HG03045 (cell line): ENCODE results near the gene ST6GALNAC5.
A peak's percentile ranks its signal among the peaks of the same experiment; 100 is the strongest.
"Not testable (repeated sequence)": the region's sequence is repeated elsewhere in the genome, so short reads cannot be mapped to it uniquely, and the experiment has no call there.

Experiments used
- ATAC-seq: cut with Tn5 transposase; IDR thresholded peaks from one replicate; pipeline ENCODE4 v1.9.1; 2021; ENCODE audit warnings: mild to moderate bottlenecking, moderate library complexity; ENCODE audit not compliant: unreplicated experiment

ST6GALNAC5 gene

DNA sequence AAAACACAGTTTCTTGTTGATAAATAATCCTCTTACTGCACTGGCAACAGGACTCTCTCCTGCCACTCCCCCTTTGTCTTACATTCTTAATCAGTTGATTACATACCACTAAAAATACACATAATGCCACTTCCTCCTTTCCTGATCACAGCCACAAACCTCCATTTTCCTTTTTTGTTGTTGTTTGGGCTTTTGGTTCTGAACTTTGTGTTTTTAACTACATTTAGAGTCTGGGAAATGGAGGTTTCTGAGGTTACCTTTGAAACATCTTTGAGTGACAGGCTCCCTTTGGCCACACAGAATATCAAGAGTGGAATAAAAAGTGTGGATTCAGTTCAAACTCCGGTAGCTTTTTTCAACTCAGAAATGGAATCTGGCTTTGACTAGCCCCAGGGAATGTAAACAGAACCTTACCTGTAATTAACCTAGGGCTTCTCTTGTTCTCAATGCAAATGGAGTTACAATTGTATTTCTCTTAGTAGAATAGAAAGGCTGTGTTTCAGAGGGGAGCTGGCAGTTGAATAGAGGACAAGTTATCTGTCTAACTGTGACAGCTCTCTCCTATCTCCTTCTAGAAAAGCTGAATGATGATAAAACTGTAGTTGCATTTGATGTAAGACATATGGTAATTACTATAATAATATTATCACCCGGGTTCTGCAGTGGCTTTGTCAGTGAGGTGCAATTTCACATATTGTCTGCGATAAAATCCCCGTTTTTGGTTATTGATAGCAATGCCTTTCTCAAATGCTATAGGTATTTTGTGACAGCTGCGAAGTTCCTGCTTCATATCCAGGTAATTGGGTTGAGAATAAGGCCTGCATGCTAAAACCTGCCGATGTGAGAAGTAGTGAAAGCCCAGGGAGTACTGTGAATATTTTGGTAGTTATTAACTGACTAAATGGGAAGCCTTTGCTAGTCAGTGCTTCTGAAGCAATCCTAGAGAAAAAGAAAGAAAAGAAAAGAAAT, 66.9 kb downstream of the ST6GALNAC5 start:
- ATAC-seq, result no peak

DNA sequence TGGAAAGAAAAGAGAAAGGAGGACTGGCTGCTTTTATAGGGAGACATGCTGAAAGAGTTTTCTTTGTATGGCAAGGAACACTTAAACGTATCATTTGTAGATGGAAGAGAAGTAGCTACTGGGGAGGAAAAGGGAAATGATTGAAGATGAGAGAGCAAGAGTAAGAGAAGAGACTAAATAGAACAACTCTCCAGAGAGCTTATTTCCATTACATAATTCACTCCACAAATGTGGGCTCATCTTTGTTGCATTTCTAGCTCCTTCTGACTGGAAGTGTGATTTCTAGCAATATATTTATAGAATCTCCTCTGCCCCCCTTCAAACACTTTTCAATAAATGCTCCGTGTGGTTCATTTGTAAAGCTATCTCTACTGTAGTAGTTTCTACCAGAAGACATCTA, 71.0 kb downstream of the ST6GALNAC5 start:
- no peak for ATAC-seq

DNA sequence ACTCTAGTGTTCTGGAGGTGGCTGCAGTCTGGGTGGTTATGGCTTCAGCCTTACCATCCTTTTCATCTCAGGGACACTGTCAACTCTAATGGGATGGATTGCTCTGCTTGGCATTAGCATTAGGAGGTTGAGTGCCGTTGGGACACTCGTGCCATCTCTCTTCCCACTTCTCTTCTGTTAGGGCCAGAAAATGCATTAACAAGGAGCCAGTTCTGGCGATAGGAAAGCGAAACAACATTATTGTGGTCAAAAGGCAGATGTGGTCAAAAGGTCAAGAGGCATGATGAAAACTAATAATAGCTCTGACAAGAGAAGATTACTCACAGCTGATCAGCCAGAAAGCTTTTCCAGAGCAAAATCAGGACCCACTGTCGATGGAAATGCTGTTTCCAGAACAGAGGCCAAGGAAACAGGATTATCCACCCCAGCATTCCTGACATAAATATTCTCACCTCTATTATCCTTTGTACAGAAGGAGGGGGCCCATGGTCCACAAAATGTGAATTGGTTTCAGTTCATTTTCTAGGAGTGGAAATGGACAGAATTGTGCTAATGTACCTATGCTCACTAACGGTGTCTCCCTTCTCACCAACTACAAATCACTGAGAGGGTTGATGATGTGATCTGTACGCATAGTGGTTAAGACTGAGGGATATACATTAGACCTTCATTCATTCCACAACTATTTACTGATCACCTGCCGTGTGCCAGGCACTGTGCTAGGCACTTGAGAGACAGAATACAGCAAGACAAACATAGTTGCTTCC, 72.0 kb downstream of the ST6GALNAC5 start:
- ATAC-seq, result peak; percentile 55

DNA sequence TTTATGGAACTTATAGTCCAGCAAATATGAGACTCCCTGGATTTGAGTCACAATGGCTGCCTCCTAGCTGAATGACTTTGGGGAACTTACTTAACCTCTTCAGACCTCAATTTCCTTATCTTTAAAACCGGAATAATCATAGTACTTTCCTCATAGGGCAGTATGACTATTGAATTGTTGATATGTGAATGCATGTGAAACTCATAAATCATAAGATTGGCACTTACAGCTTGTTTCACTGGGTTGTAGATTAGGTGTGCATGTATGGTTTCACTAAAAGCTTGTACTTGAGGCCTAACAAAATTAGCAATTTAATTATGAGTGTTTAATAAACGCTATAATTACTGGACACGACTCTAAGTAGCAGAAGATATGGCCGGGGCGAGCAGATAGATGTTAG, 72.5 kb downstream of the ST6GALNAC5 start:
- peak; percentile 9 for ATAC-seq

DNA sequence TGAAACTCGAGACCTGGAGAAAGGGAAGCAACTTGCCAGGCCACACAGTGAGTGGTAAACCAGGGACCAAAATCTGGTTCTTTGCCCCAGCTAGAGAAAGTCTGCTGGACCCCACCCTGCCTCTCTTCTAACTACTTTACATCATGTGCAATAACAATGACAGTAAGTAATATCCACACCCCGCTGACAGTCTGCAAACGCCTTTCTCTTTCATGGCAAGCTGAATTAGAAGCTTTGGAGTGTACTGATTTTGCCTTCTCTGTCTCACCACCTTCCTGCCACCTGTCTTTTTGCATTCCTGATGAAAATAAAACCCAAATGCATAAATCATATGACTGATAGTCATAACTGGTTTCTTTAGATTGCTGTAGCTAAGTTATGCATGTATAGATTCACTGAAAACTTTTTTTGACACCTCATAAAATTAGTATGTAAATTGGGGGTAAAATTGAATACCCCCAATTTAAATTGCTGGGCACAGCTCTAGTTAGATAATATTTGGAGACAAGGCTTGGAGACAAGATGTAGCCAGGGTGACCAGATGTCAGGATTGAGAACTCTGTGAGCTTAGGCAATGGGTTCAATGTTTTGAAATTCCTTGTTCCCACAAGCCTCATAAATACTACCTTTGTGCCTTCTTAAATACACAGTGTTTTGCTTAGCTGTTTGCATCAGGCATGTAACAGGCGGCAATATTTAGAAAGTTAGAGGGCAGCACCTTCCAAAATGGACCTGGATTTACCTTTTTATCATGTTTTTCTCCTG, 73.5 kb downstream of the ST6GALNAC5 start:
- ATAC-seq, result no peak

DNA sequence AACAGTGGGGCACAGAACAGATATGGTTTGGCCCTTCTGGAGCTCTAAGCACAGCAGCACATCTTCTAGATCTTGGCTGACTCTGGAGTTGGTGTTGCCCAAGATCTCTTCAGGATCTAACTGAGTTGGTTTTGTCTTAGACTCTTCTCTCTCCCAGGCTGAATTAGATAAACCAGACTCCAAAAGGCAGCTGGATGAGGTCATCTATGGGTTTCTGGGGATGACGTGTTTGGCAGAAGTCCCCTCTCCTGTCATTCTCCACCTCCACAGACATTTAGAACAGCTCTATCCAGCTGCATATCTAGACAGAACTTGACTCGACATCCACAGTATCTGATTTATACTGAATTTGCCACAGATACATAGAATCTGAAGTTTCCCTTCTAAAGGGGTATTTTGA, 75.3 kb downstream of the ST6GALNAC5 start:
- ATAC-seq, result no peak

DNA sequence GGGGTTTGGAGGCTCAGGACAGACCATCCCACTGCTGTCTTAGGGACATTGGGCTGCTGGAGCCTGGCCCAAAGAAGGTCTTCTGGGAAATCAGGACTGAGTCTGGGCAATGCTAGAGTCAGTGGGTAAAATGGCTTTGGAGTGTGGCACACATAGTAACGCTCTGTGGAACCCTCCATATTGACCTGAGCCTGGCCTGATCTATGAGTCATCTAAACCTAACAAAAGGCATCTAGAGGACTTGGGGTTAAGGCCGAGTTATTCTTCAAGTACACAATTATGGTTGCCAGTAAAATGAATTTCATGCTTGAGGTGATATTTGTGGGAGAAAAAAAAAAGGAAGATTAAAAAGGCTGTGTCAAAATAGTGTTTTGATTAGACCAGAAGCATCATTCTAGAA, 77.7 kb downstream of the ST6GALNAC5 start:
- ATAC-seq, result no peak

DNA sequence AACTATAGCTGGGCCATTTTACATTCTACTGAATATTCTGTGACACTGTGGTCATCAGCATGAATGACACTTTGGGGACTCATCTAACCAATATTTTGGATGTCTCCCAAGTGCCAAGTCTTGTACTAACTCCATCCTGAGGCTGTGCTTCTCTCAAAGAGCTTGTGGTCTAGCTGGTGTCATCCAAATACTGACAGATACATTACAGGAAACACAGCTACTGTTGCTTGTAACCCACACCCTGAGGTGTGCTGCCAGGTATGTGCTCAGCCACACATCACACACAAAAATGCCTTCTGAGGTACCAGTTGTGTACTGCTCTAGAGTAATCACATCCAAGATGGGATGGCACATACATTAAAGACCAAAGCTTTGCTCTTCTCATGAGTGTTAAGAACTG, 81.6 kb downstream of the ST6GALNAC5 start:
- ATAC-seq, result no peak

DNA sequence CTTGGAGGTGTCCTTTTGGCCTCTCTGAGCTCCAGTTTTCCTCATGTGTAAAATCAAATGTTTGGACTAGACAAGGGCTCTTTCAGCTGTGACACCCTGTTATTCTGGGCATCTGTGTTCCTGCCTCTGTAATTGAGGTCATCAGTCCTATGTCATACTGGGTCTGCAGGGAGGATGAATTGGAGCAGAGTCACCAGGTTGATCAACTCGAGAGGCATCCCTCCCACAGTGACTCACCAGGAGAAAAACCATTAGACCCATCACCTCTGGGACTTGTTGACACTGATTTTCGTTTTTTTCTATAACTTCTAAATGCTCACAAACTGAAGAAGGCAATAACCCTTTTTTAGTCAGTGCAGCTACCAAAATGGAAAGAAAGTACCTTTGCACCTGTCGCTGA, 82.2 kb downstream of the ST6GALNAC5 start:
- ATAC-seq, result no peak

DNA sequence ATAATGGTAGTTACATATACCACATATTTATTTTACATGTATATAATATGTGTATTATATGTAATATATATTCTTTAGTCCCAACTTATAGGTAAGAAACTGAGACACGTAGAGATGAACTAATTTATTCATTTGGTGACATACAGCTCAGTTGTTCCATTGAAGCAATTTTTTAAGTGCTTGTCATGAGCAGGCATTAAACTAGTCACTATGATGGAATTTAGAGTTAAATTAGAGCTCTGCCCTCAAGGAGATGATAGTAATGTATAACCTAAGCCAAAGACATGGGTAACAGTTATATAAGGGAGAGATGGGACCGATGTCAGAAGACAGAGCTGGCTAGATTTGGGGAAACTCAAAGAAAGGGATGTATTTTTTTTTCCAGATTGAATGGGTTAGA, 83.0 kb downstream of the ST6GALNAC5 start:
- no peak for ATAC-seq

DNA sequence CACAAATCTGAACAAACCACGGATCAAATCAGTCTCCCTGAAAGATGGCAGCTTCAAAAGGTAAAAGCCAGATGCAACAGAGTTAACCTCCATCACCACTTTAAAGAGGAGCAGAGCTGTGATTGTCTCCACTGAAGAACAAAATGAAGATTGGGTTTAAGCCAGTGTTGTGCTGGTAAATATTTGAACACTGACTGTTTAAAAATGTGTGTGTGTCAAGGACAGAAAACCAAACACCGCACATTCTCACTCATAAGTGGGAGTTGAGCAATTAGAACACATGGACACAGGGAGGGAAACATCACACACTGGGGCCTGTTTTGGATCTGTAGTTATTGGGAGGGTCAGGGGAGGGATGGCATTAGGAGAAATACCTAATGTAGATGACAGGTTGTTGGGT, 83.9 kb downstream of the ST6GALNAC5 start:
- no peak for ATAC-seq

DNA sequence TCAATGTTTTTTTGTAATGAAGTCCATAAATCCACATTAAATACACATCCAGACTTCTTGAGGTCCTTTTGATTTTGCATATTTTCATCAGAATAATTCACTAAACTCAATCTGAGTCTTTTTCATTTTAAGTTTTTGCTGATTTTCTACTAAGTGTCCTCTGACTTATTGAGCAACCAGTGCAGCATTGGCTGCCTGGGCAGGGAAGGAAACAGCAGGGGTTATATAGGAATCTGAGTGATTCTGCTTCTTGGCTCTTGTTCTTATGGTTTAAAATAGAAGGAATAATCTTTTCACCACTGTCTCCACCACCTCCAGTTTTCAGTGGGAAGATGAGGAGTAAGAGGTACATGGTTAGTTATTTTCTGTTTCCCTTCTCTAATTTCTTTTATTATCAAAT, 88.4 kb downstream of the ST6GALNAC5 start:
- no peak for ATAC-seq

DNA sequence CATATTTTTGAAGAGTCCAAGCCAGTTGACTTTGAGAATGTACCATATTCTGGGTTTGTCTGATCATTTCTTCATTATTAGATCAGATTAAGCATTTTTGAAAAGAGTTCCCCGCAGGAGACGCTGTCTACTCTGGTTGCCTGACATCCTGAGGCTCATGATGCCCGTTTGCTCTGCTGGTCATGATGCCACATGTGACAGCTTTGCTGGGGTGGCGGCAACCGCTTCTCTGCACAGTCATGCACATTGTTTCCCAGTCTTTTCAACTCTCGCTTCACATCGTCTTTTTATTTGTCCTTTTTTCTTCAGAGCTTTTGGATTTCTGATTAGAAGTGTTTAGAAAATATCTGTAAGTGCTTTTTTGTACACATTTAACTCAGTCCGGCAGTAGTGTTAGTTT, 90.7 kb downstream of the ST6GALNAC5 start:
- no peak for ATAC-seq

DNA sequence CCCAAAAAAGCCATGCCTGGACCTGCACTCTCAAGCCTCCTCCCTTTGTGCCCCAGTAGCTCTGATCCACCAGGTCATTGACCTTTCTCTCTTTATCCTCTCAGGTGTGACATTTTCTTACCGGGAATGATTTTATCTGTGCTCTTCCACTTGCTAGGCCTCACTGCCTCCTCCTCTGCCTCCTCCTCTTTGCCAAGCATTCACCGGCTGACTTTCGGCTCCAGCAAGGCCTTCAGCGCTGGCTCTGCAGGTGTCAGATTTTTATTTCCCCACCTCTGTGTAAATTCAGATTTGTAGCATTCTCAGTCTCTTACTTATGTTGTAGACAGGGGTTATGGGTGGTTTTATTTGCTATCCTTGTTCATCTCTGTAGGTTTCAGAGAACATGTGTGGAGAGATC, 91.5 kb downstream of the ST6GALNAC5 start:
- no peak for ATAC-seq

DNA sequence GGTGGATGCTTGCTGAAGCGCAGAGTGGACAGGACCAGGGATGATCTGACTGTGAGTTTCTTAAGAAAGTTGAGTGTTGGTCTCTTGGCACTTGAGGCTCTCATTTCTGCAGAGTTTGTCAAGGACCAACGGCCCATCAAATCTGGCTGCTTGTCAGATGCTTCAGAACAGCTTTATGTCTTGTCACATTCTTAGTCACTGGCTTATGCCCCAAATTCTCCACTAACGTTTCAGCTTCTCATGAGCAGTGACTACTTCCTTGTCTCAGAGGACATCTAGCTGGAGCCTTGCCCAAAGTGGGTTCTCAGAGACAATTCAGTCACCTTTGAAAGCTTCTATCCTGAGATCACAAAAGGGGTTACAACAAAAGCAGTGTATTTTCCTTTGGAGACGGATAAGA, 92.3 kb downstream of the ST6GALNAC5 start:
- no peak for ATAC-seq

DNA sequence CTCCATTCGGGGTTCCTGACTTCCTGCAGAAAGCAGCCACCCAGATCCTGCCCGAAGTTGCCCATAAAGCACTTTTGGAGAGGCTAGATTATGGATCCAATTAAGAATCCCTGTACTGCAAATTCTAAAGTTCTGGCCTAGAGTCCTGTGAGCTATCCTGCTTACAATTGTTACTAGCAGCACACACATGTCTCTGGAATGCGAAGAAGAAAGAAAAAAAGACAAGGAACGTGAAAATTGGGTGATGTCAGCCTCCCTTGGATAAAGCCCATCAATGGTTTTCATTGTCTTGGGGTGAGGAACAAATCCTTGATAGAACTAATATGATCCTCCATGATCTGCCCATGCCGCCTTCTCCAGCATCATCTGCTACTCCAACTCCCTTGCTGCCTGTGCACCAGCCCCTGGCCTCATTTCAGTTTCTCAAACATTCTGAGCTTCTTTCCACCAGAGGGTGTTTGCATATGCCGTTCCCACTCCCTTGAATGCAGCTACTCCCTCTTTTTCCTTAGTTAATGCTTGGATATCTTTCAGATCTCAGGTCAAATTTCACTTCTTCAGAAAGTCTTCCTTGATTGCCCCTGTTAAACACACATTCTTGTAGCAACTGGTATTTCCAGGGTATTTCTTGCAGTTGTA, 94.0 kb downstream of the ST6GALNAC5 start:
- ATAC-seq, result no peak

DNA sequence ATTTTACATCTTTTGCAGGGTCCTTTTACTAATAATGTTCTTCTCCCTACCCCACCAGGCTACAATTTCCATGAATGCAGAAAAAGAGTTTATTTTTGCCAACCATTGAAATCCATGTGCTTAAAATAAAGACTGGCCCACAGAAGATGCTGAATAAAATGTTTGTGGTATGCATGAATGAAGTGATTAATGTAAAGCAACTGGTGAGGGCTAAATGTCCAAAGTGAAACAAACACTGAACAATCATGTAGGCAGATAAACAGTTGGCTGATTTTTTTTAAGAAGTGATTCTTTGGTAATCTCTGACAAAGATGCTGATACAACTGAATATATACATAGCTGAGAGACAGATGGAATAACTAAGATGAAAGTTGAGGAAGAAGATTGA, 94.5 kb downstream of the ST6GALNAC5 start:
- no peak for ATAC-seq

DNA sequence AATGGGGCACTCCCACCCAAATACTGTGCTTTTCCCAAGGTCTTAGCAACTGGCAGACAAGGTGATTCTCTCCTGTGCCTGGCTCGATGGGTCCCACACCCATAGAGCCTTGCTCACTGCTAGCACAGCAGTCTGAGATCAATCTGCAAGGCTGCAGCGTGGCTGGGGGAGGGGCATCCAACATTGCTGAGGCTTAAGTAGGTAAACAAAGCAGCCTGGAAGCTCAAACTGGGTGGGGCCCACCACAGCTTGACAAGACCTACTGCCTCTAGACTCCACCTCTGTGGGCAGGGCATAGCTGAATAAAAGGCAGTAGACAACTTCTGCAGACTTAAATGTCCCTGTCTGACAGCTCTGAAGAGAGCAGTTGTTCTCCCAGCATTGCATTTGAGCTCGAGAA, 114.0 kb downstream of the ST6GALNAC5 start:
- not testable (repeated sequence) for ATAC-seq

DNA sequence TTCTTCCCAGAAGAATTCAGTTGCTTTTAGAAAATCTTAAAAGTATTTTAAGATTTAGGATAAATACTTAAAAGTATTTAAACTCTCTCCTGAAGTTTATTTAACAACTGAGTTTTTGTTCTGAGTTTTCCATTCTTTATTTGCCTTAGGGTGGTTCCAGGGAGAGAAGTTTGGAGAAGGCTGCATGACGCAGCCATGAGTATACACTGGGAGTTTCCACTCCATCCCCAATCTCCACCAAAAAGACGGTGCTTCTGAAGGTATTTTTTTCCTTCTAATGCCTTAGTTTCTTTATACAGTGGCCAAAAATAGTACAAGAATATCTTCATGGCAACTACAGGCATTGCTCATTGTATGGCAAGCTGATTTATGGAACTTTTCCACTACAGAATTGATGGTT, 122.7 kb downstream of the ST6GALNAC5 start:
- ATAC-seq, result no peak

DNA sequence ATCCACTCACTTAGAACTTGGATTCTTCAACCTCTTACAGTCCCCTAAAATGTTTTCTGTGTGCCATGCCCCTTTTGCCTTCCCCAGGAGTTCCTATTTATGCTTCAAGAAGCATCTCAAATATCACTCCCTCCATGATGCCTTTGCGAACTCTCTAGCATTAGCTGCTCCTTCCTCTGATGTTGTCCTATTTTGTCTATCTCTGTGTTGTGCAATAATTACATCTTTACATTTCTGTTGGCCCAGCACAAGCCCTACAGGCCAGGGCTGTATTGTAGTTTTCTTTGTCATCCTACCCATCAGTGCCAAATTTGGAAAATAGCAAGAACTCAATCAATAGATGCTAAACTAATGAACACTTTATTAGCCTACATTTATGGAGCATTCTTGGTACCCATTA, 125.8 kb downstream of the ST6GALNAC5 start:
- no peak for ATAC-seq
